ENCODE measurements around the gene PI4K2A. TPM values are rescaled to one million over a fixed set of nuclear protein-coding genes. Genes with fewer than 3 reads are reported as not detected.
A peak's percentile ranks its signal among the peaks of the same experiment; 100 is the strongest.

The PI4K2A gene
- total RNA-seq (2022): 23.5 and 26.6 TPM in 2 replicates
- percentile 81 among the genes with signal in this experiment for Bru-seq, nascent RNA
- percentile 95 among the genes with signal in this experiment for BruChase-seq, experiment 1, labeled RNA remaining after a 6-hour chase
- percentile 97 among the genes with signal in this experiment for BruChase-seq, experiment 2, labeled RNA remaining after a 2-hour chase
- long read RNA-seq, full-length matches to known transcripts: 139 of 158 reads
- long read RNA-seq, partial matches to known transcripts: 0 of 158 reads
- long read RNA-seq, other reads (novel, unspliced or antisense): 19 of 158 reads

DNA sequence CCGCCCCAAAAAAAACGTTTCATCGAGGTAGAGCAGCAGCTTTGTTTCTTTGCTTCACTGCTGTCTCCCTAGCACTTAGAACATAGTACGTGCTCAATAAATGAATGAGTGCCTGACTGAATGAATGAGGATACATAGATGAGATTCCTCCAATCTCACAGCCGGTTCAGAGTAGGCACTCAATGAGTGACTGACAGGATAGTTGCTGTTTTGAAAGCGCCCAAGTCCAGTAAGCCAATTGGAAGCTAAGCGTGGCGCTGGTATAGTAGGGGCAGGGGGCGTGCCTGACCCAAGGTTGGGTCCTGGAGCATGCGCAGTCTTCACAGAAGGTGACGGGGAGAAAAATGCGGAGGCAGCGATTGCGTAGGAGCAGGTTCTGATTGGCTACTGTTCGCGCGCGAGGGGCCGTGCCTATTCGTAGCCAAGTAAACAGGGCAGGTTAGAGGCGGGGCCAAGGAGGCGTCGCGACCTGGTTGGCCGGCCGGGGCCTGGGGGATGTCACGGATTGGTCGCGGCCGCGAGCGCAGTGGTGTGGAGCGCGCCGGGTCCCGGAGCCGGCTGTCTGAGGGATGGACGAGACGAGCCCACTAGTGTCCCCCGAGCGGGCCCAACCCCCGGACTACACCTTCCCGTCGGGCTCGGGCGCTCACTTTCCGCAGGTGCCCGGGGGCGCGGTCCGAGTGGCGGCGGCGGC, at the start of gene PI4K2A:
Gene PI4K2A (plus strand): TSS at position 498 of the 694 bp plus-strand sequence. CDS start 72 bp downstream, at position 570.
- Mint-ChIP-seq H3K27me3 (ENCODE audit: insufficient read depth, unreplicated experiment) (no peaks in the 10 kb centered on the region), H3K27ac (ENCODE audit: low read depth, unreplicated experiment) (peak within 1 kb of the TSS; percentile 10), H3K36me3 (ENCODE audit: insufficient read depth, unreplicated experiment) (peaks cover 15% of the 10 kb centered on the region), H3K9me3 (ENCODE audit: unreplicated experiment) (no peaks in the 10 kb centered on the region), H3K4me3 (ENCODE audit: unreplicated experiment) (peak within 1 kb of the TSS; percentile 87), H3K4me1 (ENCODE audit: insufficient read depth, unreplicated experiment) (peaks cover 15% of the 10 kb centered on the region)
- intact Hi-C loops (cut with micrococcal nuclease): loop anchor here (5.0 kb wide), 1 partner anchor 47 kb away; the partner anchor contains the start of gene AVPI1
- no TSS peak for BruUV-seq (replicated peaks)
- TF ChIP-seq, protein P1, sequence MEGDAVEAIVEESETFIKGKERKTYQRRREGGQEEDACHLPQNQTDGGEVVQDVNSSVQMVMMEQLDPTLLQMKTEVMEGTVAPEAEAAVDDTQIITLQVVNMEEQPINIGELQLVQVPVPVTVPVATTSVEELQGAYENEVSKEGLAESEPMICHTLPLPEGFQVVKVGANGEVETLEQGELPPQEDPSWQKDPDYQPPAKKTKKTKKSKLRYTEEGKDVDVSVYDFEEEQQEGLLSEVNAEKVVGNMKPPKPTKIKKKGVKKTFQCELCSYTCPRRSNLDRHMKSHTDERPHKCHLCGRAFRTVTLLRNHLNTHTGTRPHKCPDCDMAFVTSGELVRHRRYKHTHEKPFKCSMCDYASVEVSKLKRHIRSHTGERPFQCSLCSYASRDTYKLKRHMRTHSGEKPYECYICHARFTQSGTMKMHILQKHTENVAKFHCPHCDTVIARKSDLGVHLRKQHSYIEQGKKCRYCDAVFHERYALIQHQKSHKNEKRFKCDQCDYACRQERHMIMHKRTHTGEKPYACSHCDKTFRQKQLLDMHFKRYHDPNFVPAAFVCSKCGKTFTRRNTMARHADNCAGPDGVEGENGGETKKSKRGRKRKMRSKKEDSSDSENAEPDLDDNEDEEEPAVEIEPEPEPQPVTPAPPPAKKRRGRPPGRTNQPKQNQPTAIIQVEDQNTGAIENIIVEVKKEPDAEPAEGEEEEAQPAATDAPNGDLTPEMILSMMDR (IDR thresholded peaks at IDR 0.05; ENCODE audit: unreplicated experiment): no peak
- POLR2A ChIA-PET: interaction anchor here (0.6 to 3.9 kb wide), 35 partner anchors 9 to 349 kb away, joined by 3 to 57 read pairs (median 4); partner anchors contain the start of genes ANKRD2, AVPI1, MARVELD1 and ZFYVE27
- peak; percentile 99 for DNase-seq (ENCODE audit: unreplicated experiment)
- CTCF ChIA-PET: interaction anchor here (1.3 kb wide), 1 partner anchor 176 kb away, joined by 4 read pairs; no protein-coding TSS in a partner anchor

DNA sequence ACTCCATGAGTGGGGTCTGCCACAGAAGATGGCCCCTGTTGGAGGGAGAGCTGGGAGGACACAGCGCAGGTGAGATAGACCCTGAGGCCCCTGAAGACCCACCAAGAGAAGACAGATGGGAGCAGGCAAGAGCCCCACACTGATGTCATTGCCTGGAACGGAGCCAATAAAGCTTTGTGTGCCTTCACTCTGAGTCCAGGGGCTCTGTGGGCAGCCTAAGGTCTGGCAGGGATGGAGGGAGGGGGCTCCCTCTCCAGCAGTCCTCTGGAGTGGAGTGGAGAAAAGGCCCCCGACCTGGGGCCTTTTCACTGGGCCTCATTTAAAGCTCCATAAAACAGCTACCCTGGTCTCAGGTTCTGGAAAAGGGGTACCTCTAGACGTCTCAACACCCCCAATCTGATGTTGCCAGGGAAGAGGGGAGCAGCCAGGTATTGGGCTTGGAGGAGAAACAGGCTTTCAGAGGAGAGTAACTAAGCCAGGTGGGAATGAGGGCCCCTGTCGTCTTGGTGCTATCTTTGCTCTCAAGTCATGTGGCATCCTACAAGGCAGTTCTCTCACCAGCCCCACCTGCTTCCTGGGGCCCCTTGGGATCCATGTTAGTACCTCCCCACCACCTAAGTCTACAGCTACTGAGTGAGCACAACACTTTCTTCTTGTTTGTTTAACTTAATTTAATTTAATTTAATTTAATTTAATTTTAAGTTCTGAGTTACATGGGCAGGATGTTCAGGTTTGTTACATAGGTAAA, 49.5 kb upstream of the PI4K2A start:
- Mint-ChIP-seq H3K4me3 (ENCODE audit: unreplicated experiment) (no peak overlapping the region), H3K27ac (ENCODE audit: low read depth, unreplicated experiment) (no peak overlapping the region), H3K4me1 (ENCODE audit: insufficient read depth, unreplicated experiment) (peaks cover 3% of the 10 kb centered on the region), H3K27me3 (ENCODE audit: insufficient read depth, unreplicated experiment) (no peaks in the 10 kb centered on the region), H3K9me3 (ENCODE audit: unreplicated experiment) (no peaks in the 10 kb centered on the region), H3K36me3 (ENCODE audit: insufficient read depth, unreplicated experiment) (peaks cover 5% of the 10 kb centered on the region)
- CTCF ChIA-PET: interaction anchor here (0.6 to 5.0 kb wide), 5 partner anchors 15 to 123 kb away, joined by 3 to 20 read pairs (median 6); partner anchors contain the start of gene ANKRD2
- BruUV-seq (replicated peaks): no TSS peak
- intact Hi-C loops (cut with micrococcal nuclease): no loop called here
- no peak for DNase-seq (ENCODE audit: unreplicated experiment)
- TF ChIP-seq, protein P1 (IDR thresholded peaks at IDR 0.05; ENCODE audit: unreplicated experiment): no peak
- POLR2A ChIA-PET: interaction anchor here (0.8 to 1.3 kb wide), 3 partner anchors 16 to 50 kb away, joined by 3 to 7 read pairs (median 4); partner anchors contain the start of gene ANKRD2

DNA sequence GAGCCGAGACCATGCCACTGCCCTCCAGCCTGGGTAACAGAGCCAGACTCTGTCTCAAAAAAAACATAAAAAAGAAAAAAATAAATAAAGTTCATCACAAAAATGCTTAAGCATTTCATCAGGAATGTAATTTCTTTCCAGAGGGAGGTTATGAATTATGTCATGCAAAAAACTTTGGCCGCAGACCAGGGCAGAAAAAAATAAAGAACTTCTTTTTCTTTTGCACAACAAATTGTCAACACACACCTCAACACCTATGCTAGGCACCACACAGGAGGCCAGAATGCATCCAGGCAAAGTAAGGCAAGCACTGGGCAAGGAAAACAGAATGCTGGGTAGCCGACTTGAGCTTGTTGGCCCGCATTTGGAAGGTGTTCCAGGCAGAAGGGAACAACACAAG, 47.0 kb upstream of the PI4K2A start:
- intact Hi-C loops (cut with micrococcal nuclease): no loop called here
- ChIA-PET CTCF (interaction anchor here (0.6 to 5.0 kb wide), 5 partner anchors 10 to 115 kb away, joined by 3 to 20 read pairs (median 3); partner anchors contain the start of genes ANKRD2 and HOGA1), POLR2A (interaction anchor here (1.1 to 1.5 kb wide), 2 partner anchors 9 to 15 kb away, joined by 3 to 5 read pairs; partner anchors contain the start of gene HOGA1)
- Mint-ChIP-seq H3K4me3 (ENCODE audit: unreplicated experiment) (no peak overlapping the region), H3K27ac (ENCODE audit: low read depth, unreplicated experiment) (no peak overlapping the region), H3K27me3 (ENCODE audit: insufficient read depth, unreplicated experiment) (no peaks in the 10 kb centered on the region), H3K36me3 (ENCODE audit: insufficient read depth, unreplicated experiment) (peaks cover 5% of the 10 kb centered on the region), H3K4me1 (ENCODE audit: insufficient read depth, unreplicated experiment) (peaks cover 28% of the 10 kb centered on the region), H3K9me3 (ENCODE audit: unreplicated experiment) (no peaks in the 10 kb centered on the region)
- no peak for DNase-seq (ENCODE audit: unreplicated experiment)
- TF ChIP-seq, protein P1 (IDR thresholded peaks at IDR 0.05; ENCODE audit: unreplicated experiment): no peak
- no TSS peak for BruUV-seq (replicated peaks)

All from MCF 10A (cell line).